Glutamatergic neuron (in vitro differentiated cells): ENCODE results near the gene LIN54. TPM values are rescaled to one million over a fixed set of nuclear protein-coding genes. Genes with fewer than 3 reads are reported as not detected.
A peak's percentile ranks its signal among the peaks of the same experiment; 100 is the strongest.

Experiments
- DNase-seq: peaks from one replicate; pipeline ENCODE4 v3.0.0; 2022
- H3K27ac Mint-ChIP-seq: one replicate; pipeline ENCODE4 v1.8.0; 2020; ENCODE audit warnings: mild to moderate bottlenecking, mixed read lengths, inconsistent platforms; ENCODE audit not compliant: unreplicated experiment
- H3K27me3 Mint-ChIP-seq: one replicate; pipeline ENCODE4 v1.8.0; 2020; ENCODE audit warnings: mild to moderate bottlenecking, moderate library complexity, mixed read lengths, inconsistent platforms; ENCODE audit not compliant: unreplicated experiment
- H3K36me3 Mint-ChIP-seq: one replicate; pipeline ENCODE4 v1.8.0; 2020; ENCODE audit warnings: mild to moderate bottlenecking, mixed read lengths, inconsistent platforms; ENCODE audit not compliant: unreplicated experiment
- H3K4me1 Mint-ChIP-seq: one replicate; pipeline ENCODE4 v1.8.0; 2020; ENCODE audit warnings: mild to moderate bottlenecking, low read depth, mixed read lengths, inconsistent platforms; ENCODE audit not compliant: unreplicated experiment
- H3K4me3 Mint-ChIP-seq: one replicate; pipeline ENCODE4 v1.8.0; 2020; ENCODE audit warnings: mild to moderate bottlenecking, mixed read lengths, inconsistent platforms; ENCODE audit not compliant: unreplicated experiment
- H3K9me3 Mint-ChIP-seq: one replicate; pipeline ENCODE4 v1.8.0; 2020; ENCODE audit warnings: mild to moderate bottlenecking, moderate library complexity, mixed read lengths, inconsistent platforms; ENCODE audit not compliant: unreplicated experiment
- total RNA-seq: library from RNA; stranded (reverse); fragmentation: NEBNext Ultra II Directional; extraction: Animal tissue kit (Norgen Biotek cat#: 25700); gene quantifications from one replicate; pipeline ENCODE4 v1.2.1, GENCODE V29; 2021; ENCODE audit not compliant: unreplicated experiment
- TF ChIP-seq, protein P1 (sequence below): fragments of 200-600 bp; sonication (generic); IDR thresholded peaks from one replicate; pipeline ENCODE4 v1.5.0; 2021; ENCODE audit not compliant: partially characterized antibody, unreplicated experiment

LIN54 gene
- total RNA-seq, 1 donor from 2014 or later, result 10.9 TPM

DNA sequence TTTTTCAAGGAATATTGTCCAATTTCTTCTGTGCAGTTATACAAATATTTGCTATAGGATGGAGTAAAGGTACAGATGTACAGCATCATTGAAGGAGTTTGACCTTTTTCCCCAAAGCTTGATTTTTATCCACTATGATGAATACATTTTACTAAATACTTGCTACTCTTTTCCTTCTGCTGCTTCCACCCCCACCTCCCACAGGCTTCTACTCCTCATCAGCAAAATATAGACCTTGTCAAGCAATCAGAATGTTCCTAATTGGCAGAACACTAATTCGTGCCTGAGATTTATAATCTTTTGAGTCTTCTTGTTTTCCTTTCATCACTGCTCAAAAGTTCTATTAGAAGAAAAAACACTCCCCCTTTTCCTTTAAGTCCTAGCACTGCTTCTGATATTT lies 113.9 kb downstream of the LIN54 start:
- no peaks in the 10 kb centered on the region for H3K36me3 Mint-ChIP-seq
- H3K9me3 Mint-ChIP-seq, result peaks cover 3% of the 10 kb centered on the region
- H3K27me3 Mint-ChIP-seq, result peaks cover 4% of the 10 kb centered on the region
- H3K4me3 Mint-ChIP-seq, result no peak overlapping the region
- no peak overlapping the region for H3K27ac Mint-ChIP-seq
- TF ChIP-seq, protein P1, sequence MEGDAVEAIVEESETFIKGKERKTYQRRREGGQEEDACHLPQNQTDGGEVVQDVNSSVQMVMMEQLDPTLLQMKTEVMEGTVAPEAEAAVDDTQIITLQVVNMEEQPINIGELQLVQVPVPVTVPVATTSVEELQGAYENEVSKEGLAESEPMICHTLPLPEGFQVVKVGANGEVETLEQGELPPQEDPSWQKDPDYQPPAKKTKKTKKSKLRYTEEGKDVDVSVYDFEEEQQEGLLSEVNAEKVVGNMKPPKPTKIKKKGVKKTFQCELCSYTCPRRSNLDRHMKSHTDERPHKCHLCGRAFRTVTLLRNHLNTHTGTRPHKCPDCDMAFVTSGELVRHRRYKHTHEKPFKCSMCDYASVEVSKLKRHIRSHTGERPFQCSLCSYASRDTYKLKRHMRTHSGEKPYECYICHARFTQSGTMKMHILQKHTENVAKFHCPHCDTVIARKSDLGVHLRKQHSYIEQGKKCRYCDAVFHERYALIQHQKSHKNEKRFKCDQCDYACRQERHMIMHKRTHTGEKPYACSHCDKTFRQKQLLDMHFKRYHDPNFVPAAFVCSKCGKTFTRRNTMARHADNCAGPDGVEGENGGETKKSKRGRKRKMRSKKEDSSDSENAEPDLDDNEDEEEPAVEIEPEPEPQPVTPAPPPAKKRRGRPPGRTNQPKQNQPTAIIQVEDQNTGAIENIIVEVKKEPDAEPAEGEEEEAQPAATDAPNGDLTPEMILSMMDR, result no peak
- H3K4me1 Mint-ChIP-seq, result peaks cover 18% of the 10 kb centered on the region
- DNase-seq, result no peak

DNA sequence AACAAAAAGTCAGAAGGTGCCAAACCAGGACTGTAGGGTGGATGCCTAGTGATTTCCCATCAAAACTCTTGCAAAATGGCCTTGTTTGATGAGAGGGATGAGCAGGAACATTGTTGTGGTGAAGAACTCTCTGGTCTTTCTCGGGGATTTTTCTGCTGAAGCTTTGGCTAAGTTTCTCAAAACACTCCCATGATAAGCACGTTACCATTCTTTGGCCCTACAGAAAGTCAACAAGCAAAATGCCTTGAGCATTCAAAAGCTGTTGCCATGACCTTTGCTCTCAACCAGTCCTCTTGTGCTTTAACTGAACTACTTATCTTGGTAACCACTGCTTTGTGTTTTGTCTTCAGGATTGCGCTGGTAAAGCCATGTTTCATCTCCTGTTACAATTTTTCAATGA lies 116.7 kb downstream of the LIN54 start:
- TF ChIP-seq, protein P1, result no peak
- H3K4me1 Mint-ChIP-seq, result peaks cover 20% of the 10 kb centered on the region
- H3K27ac Mint-ChIP-seq, result no peak overlapping the region
- H3K9me3 Mint-ChIP-seq, result peaks cover 6% of the 10 kb centered on the region
- H3K4me3 Mint-ChIP-seq, result no peak overlapping the region
- peaks cover 8% of the 10 kb centered on the region for H3K27me3 Mint-ChIP-seq
- no peaks in the 10 kb centered on the region for H3K36me3 Mint-ChIP-seq
- DNase-seq, result no peak

- H3K9me3 Mint-ChIP-seq, result peaks cover 6% of the 10 kb centered on the region
- H3K36me3 Mint-ChIP-seq, result no peaks in the 10 kb centered on the region
- H3K4me3 Mint-ChIP-seq, result peak overlapping the region; percentile 78
- no peak for DNase-seq
- H3K4me1 Mint-ChIP-seq, result peaks cover 9% of the 10 kb centered on the region
- no peak overlapping the region for H3K27ac Mint-ChIP-seq
- TF ChIP-seq, protein P1, result no peak
- peaks cover 8% of the 10 kb centered on the region for H3K27me3 Mint-ChIP-seq
Measured at GRCh38 chr4:82892467-82892802, 118.2 kb downstream of the LIN54 start.

DNA sequence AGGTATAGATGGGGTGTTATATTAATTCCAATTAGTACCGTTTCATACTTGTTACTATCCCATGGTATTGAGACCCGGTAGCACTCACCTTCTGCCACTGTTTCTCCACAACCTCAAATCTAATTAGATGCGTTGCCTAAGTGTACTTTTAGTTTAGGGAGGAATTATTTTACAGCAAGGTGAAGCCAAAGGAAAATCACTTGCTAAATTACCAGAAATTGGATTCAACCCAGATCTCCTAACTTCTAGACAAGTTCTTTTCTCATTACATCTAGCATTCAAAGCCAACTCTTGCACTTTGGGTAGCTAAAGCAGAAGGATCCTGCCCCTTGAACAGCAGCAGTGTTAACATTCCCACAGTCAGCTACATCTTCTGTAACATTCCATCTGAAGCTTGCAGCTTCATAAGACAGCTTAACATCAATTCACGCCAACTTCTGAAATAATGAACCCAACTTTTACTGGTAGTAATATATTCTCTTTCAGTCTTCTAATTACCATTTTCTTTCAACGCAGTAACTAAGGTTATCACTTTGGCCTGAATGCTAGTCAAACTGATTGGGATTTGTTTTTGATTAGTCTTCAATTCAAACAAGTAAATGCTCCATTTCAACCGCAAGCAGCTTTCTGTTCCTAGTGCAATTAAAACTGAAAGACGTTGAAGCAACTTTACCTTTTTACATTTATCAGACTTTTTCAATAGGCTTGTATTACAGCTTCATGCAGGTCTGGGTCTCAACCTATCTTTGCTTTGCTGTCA lies 118.7 kb downstream of the LIN54 start:
- Mint-ChIP-seq H3K27ac (peak overlapping the region; percentile 82), H3K9me3 (peaks cover 6% of the 10 kb centered on the region), H3K27me3 (peaks cover 8% of the 10 kb centered on the region), H3K36me3 (no peaks in the 10 kb centered on the region), H3K4me3 (peak overlapping the region; percentile 93), H3K4me1 (peaks cover 9% of the 10 kb centered on the region)
- TF ChIP-seq, protein P1, result no peak
- no peak for DNase-seq

DNA sequence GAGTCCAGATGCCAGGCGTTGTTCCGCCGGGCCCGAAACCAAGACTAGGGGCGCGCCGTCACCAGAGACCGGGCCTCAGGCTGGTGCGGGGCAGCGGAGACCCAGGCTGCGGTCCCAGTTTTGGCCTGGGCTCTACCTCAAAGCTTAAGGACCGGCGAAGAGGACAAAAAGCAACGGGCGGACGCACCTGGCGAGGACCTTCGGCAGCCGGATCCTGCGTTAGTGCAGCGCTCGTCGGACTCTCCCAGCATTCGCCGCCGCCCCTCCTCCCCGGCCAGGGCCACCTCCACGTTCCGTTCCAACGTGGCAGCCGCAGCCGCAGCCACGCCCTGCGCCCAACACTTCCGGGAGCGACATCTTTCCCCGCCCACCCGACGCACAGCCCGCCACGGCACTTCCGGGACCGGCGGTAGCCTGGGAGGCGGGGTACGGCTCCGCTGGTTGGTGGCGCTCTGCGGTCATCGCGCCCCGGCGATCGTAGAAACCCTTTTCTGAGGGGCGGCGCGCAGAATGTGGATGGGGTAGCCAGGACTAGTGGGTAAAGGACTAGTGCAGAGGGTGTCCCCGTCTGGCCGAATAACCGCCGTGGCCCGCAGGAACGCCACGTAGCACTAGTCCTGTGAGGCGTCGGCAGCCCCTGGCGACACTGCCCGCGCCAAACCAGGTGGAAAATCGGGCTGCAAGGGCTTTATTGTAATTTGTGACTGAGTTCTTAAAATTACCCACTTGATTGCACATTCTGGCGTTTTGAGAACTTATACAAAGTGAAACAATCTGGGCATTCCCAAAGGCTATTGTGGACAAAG lies 119.5 kb downstream of the LIN54 start, which contains the start of gene SEC31A:
SEC31A (minus strand) TSS at position 253 of the 806 bp plus-strand sequence. CDS start 9,217 bp downstream, outside the sequence.
- TF ChIP-seq, protein P1, result no peak
- Mint-ChIP-seq H3K27ac (peak within 1 kb of the TSS; percentile 82), H3K9me3 (peaks cover 6% of the 10 kb centered on the region), H3K27me3 (peaks cover 8% of the 10 kb centered on the region), H3K4me1 (peaks cover 11% of the 10 kb centered on the region), H3K4me3 (peak within 1 kb of the TSS; percentile 93), H3K36me3 (no peaks in the 10 kb centered on the region)
- DNase-seq, result peak; percentile 97
